ENCODE measurements around the gene TMEM63C.

TMEM63C gene

GRCh38 chr14:77181603-77182437, at the start of gene TMEM63C:
Gene TMEM63C, plus strand, starts transcription at chr14:77181798. Its CDS starts 37,016 bp downstream, at chr14:77218814.
- DNase-seq = peak; percentile 85 to 86

- no peak for DNase-seq
Observed at GRCh38 chr14:77131871-77132486, 49.6 kb upstream of the TMEM63C start.

- peak; percentile 77 to 83 for DNase-seq
Observed at GRCh38 chr14:77133720-77134338, 47.8 kb upstream of the TMEM63C start.

GRCh38 chr14:77139022-77139421, 42.6 kb upstream of the TMEM63C start:
- no peak for DNase-seq

- DNase-seq = peak; percentile 43 to 69
Observed at GRCh38 chr14:77139540-77140358, 41.8 kb upstream of the TMEM63C start.

GRCh38 chr14:77140359-77141213, 41.0 kb upstream of the TMEM63C start:
- no peak for DNase-seq

GRCh38 chr14:77141214-77142004, 40.2 kb upstream of the TMEM63C start, which contains the start of gene ZDHHC22:
Gene ZDHHC22, minus strand, starts transcription at chr14:77141791. Its CDS starts 2,053 bp downstream, at chr14:77139738.
- peak; percentile 30 to 32 for DNase-seq

GRCh38 chr14:77142005-77142800, 39.4 kb upstream of the TMEM63C start:
- no peak for DNase-seq

GRCh38 chr14:77143071-77143470, 38.5 kb upstream of the TMEM63C start:
- DNase-seq = no peak

GRCh38 chr14:77144412-77145115, 37.0 kb upstream of the TMEM63C start:
- DNase-seq = no peak

- no peak for DNase-seq
Observed at GRCh38 chr14:77145975-77146740, 35.4 kb upstream of the TMEM63C start.

GRCh38 chr14:77148510-77149231, 32.9 kb upstream of the TMEM63C start:
- no peak for DNase-seq

- DNase-seq = peak; percentile 27 to 66
Observed at GRCh38 chr14:77151245-77151644, 30.4 kb upstream of the TMEM63C start.

GRCh38 chr14:77151918-77152588, 29.5 kb upstream of the TMEM63C start:
- DNase-seq = peak; percentile 68 to 84

GRCh38 chr14:77153802-77154201, 27.8 kb upstream of the TMEM63C start:
- no peak for DNase-seq

- DNase-seq = no peak
Observed at GRCh38 chr14:77154421-77154820, 27.2 kb upstream of the TMEM63C start.

- no peak for DNase-seq
Observed at GRCh38 chr14:77155083-77155482, 26.5 kb upstream of the TMEM63C start.
